Transverse colon (tissue), 4 donors: ENCODE results near the gene EFHB. TPM values are rescaled to one million over a fixed set of nuclear protein-coding genes. Genes with fewer than 3 reads are reported as not detected.

Source experiments
- DNase-seq: peaks from one replicate; pipeline ENCODE4 v3.0.0-alpha.2; 2019
- H3K27ac ChIP-seq, 4 donors: fragments of 200-600 bp; sonication (generic); 2 replicates each; pipeline ENCODE4 v1.5.1; 2016 to 2018; ENCODE audit warnings: inconsistent platforms in 4 of 4
- H3K27me3 ChIP-seq: fragments of 200-600 bp; sonication (generic); 2 replicates; pipeline ENCODE4 v1.5.1; 2017; ENCODE audit warnings: inconsistent platforms
- H3K36me3 ChIP-seq, 4 donors: fragments of 200-600 bp; sonication (generic); 2 replicates each; pipeline ENCODE4 v1.5.1; 2017 to 2019; ENCODE audit warnings: inconsistent platforms in 4 of 4
- H3K4me1 ChIP-seq, 4 donors: fragments of 200-600 bp; sonication (generic); 2 replicates each; pipeline ENCODE4 v1.5.1; 2017 to 2020; ENCODE audit warnings: inconsistent platforms in 4 of 4
- H3K4me3 ChIP-seq, 4 donors: fragments of 200-600 bp; sonication (generic); 1 replicate in 1 of 4; 2 replicates in 3 of 4; pipeline versions ENCODE4 v1.5.1 to v1.6.1; 2017 to 2019; ENCODE audit warnings: inconsistent platforms in 4 of 4
- H3K9me3 ChIP-seq, 2 donors: fragments of 200-600 bp; sonication (generic); 2 replicates each; pipeline ENCODE4 v1.5.1; 2017 to 2019; ENCODE audit warnings: inconsistent platforms in 2 of 2
- EP300 ChIP-seq: sonication (generic); formaldehyde crosslinking; IDR thresholded peaks from one replicate; pipeline ENCODE4 v1.6.1; 2017; ENCODE audit warnings: antibody characterized with exemption, low read depth
- POLR2A ChIP-seq: fragments of 450-650 bp; IDR thresholded peaks from one replicate; pipeline ENCODE4 v1.6.1; 2016; ENCODE audit warnings: antibody characterized with exemption, mild to moderate bottlenecking, moderate library complexity
- POLR2AphosphoS5 ChIP-seq, 3 donors: sonication (generic); formaldehyde crosslinking; IDR thresholded peaks; one replicate each; pipeline ENCODE4 v1.6.1; 2016; ENCODE audit warnings: antibody characterized with exemption in 3 of 3
- WGBS, 2 donors: methylation state at CpG; one replicate each; pipeline ENCODE4 v1.1.5; 2018; ENCODE audit warnings: low coverage in 1 of 2; 5-methylcytosine and 5-hydroxymethylcytosine counted together
- in situ Hi-C, 4 donors: fragments of 200-750 bp; cut with MboI; loops; one replicate each; pipeline versions ENCODE4 v1.15.0 to v1.15.1; 2017; ENCODE audit warnings: low sequenced_read_pairs in 3 of 4, low pct_ligation_motif_present in 1 of 4, low pct_unique_long_range_greater_than_20kb in 1 of 4
- intact Hi-C: fragments of 100-400 bp; cut with DNase I; formaldehyde crosslinking; loops from one replicate; pipeline ENCODE4 v1.15.1; 2023; ENCODE audit warnings: low total_unique reads
- total RNA-seq, 4 donors: library from RNA; depleted of rRNA; stranded (reverse); fragments of >200 nt; gene quantifications; one replicate each; pipeline ENCODE4 v1.1.0, GENCODE V29; 2016
- TF ChIP-seq, protein P1 (sequence below), 5 experiments: fragments of 200-600 bp in 3 of 5; fragments of 450-650 bp in 2 of 5; sonication (generic) in 3 of 5; IDR thresholded peaks; 1 replicate in 2 of 5; 2 replicates in 3 of 5; pipeline ENCODE4 v1.5.1; 2016 to 2017; ENCODE audit warnings: antibody characterized with exemption in 5 of 5, inconsistent platforms in 3 of 5, mild to moderate bottlenecking in 2 of 5, moderate library complexity in 1 of 5

EFHB gene
- total RNA-seq, 4 donors from 2014 or later = 0.64 to 0.68 TPM; not detected in 2

DNA sequence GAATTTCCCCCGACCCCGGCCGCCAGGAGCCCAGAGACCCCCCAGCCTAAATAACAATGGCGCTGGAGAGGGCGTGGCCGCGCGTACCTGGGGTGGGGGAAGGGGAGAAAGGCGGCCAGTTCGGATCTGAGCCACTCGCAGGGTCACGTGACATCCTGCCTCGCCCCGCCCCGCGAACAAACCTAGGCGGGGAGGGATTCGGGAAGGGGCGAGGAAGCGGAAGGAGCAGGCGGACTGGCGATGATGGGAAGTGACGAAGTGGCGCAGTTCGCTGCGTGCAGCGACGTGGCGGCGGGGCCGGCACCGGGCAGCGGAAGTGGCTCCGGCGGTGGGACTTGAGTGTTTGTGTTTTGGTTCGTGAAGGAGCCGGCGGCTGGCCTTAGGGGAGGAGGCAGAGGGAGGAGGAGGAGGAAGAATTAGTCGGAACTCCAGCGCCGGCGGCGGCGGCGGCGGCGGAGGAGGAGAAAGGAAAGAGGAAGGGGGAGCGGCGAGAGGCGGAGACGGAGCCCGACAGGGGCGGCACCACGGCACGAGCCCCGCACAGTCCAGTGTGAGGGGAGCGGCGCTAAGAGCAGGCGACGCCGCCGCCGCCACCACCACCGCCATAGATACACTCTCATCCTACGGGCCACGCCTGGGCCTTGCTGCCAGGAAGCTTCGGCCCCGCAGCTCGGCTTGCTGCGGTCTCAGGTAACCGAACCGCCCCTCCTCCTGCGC is 13.0 kb upstream of the EFHB start, which contains the start of gene RAB5A:
Gene RAB5A (plus strand): TSS at position 266 of the 717 bp plus-strand sequence. CDS start 3,802 bp downstream, outside the sequence.
- peak; percentile 99 for DNase-seq
- 0 to 1% methylated on average over 37 to 63 of the region's 73 CpGs for WGBS, 2 donors
- H3K27ac ChIP-seq = peak within 1 kb of the TSS; percentile 97 to 100 (median 100)
- intact Hi-C loops (loop anchor here (2.0 to 5.0 kb wide), 2 partner anchors 58 to 100 kb away; no protein-coding TSS in a partner anchor), in situ Hi-C loops (loop anchor here in 2 of 4 donors (5.0 to 25.0 kb wide), 4 partner anchors 52 to 240 kb away; partner anchors contain the start of genes KAT2B (in 1 of the 2) and SGO1 (in 1 of the 2))
- peak within 1 kb of the TSS; percentile 91 to 100 (median 98) for H3K4me3 ChIP-seq
- peaks cover 10 to 30% (median 19%) of the 10 kb centered on the region in 4 donors for H3K4me1 ChIP-seq
- no peaks in the 10 kb centered on the region for H3K27me3 ChIP-seq
- H3K9me3 ChIP-seq = no peaks in the 10 kb centered on the region
- TF ChIP-seq EP300 (peak; percentile 81), POLR2A (peak; percentile 95), POLR2AphosphoS5 (IDR thresholded peaks at IDR 0.05) (peak; percentile 92 to 95 (median 95))
- TF ChIP-seq, protein P1, sequence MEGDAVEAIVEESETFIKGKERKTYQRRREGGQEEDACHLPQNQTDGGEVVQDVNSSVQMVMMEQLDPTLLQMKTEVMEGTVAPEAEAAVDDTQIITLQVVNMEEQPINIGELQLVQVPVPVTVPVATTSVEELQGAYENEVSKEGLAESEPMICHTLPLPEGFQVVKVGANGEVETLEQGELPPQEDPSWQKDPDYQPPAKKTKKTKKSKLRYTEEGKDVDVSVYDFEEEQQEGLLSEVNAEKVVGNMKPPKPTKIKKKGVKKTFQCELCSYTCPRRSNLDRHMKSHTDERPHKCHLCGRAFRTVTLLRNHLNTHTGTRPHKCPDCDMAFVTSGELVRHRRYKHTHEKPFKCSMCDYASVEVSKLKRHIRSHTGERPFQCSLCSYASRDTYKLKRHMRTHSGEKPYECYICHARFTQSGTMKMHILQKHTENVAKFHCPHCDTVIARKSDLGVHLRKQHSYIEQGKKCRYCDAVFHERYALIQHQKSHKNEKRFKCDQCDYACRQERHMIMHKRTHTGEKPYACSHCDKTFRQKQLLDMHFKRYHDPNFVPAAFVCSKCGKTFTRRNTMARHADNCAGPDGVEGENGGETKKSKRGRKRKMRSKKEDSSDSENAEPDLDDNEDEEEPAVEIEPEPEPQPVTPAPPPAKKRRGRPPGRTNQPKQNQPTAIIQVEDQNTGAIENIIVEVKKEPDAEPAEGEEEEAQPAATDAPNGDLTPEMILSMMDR (IDR thresholded peaks at IDR 0.05) = no peak
- H3K36me3 ChIP-seq = peaks cover 0 to 8% (median 3%) of the 10 kb centered on the region in 4 donors

DNA sequence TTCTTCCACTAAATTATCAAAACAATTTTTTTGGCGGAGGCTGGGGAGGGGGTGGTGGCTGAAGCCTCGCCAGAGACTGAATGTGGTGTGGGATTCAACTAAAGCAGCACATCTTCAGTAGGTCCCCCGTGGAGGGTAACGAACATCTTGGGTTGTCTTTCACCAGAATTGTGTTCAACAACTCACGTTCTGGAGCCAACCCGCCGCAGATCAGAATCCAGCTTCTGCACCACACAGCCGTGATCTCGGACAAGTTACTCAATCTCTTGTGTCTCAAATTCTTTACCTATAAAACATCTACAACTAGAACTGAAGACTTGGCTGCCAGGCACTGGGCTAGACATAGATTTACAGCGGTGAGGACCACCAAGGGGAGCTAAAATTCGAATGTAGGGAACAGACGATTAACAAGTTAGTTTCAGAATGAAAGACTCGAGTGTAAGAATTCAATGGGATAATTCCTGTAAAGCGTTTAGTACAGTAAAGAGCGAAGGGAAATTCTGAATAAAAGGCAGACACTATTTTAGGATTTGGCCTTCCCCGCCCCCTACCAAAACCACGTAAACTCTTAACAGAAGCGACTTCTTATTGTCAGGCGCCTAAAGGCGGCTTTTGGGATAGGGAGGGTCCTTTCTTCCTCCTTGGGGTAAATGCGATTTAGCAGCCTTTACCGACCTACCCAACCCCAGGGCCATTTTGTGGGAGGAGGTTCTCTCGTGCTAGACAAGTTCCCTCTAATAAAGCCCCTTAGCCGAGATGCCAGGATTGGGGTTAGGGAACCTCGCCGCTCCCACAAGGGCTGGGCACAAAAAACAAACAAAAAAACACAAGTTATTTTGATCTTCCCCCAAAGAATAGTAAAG is 12.2 kb upstream of the EFHB start:
- 17 to 24% methylated on average over 7 to 26 of the region's 26 CpGs for WGBS, 2 donors
- Histone ChIP-seq H3K4me3 (peak overlapping the region; percentile 63 to 100 (median 95)), H3K27ac (peak overlapping the region; percentile 97 to 100 (median 100)), H3K36me3 (peaks cover 0 to 3% (median under 1%) of the 10 kb centered on the region in 4 donors), H3K4me1 (peaks cover 10 to 27% (median 19%) of the 10 kb centered on the region in 4 donors), H3K27me3 (no peaks in the 10 kb centered on the region), H3K9me3 (no peaks in the 10 kb centered on the region)
- TF ChIP-seq POLR2AphosphoS5 (IDR thresholded peaks at IDR 0.05) (no peak), POLR2A (no peak), EP300 (no peak)
- TF ChIP-seq, protein P1 (IDR thresholded peaks at IDR 0.05) = no peak
- intact Hi-C loops = loop anchor here (2.0 to 5.0 kb wide), 2 partner anchors 59 to 101 kb away; no protein-coding TSS in a partner anchor
- in situ Hi-C loops = loop anchor here in 2 of 4 donors (5.0 to 25.0 kb wide), 4 partner anchors 51 to 241 kb away; partner anchors contain the start of genes KAT2B (in 1 of the 2) and SGO1 (in 1 of the 2)
- peak; percentile 35 for DNase-seq

DNA sequence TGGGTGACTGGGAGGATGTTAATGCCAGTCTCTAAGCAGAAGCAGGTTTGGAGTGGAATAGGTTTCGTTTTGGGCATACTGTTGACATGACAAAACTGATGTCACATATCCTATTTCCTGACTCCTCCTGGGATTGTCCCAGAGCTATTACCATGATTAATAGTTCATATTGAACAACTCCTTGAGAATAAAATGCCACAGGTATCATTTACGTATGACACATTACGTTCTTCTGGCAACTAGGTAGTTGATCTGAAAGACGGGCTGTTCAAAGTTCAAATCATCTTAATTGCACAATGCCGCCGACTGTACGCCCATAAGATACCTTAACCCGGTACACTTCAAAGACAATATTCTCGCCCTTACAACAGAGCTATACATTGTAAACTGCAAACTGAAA is 11.5 kb upstream of the EFHB start:
- 55 to 66% methylated on average over 9 of the region's 9 CpGs for WGBS, 2 donors
- peak; percentile 64 for DNase-seq
- intact Hi-C loops = loop anchor here (5.0 kb wide), 1 partner anchor 102 kb away; no protein-coding TSS in a partner anchor
- in situ Hi-C loops = loop anchor here in 2 of 4 donors (5.0 to 25.0 kb wide), 4 partner anchors 51 to 242 kb away; partner anchors contain the start of genes KAT2B (in 1 of the 2) and SGO1 (in 1 of the 2)
- Histone ChIP-seq H3K9me3 (no peaks in the 10 kb centered on the region), H3K27ac (peak overlapping the region; percentile 97 to 100 (median 100)), H3K36me3 (peaks cover 0 to under 1% (median 0%) of the 10 kb centered on the region in 4 donors), H3K4me3 (peak overlapping the region in 3 of 4 donors; percentile 91 to 100 (median 99)), H3K4me1 (peaks cover 10 to 26% (median 19%) of the 10 kb centered on the region in 4 donors), H3K27me3 (no peaks in the 10 kb centered on the region)
- no peak for TF ChIP-seq EP300
- peak in 1 of 3 donors; percentile 62 for TF ChIP-seq POLR2AphosphoS5 (IDR thresholded peaks at IDR 0.05)

DNA sequence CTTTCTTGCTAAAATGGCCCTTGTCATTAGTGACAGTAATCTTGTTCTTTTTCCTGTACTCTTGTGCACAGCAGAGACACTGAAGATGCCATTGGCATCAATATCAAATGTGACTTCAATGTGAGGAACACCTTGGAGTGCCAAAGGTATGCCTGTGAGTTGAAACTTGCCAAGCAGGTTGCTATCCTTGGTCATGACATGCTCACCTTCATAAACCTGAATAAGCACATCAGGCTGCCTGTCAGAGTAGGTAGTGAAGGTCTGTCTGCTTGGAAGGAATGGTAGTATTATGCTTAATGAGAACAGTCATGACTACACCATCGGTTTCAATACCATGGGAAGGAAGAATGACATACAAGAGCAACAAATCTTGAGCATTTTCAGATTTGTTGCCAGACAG is 6.6 kb upstream of the EFHB start:
- TF ChIP-seq POLR2A = no peak
- TF ChIP-seq POLR2AphosphoS5 (IDR thresholded peaks at IDR 0.05) = no peak
- TF ChIP-seq EP300 = no peak
- TF ChIP-seq, protein P1 (IDR thresholded peaks at IDR 0.05) = no peak
- intact Hi-C loops = no loop called here
- H3K9me3 ChIP-seq = no peaks in the 10 kb centered on the region
- no peaks in the 10 kb centered on the region for H3K27me3 ChIP-seq
- no peak for DNase-seq
- in situ Hi-C loops = loop anchor here in 2 of 4 donors (10.0 to 25.0 kb wide), 3 partner anchors 46 to 247 kb away; partner anchors contain the start of genes KAT2B (in 1 of the 2) and SGO1 (in 1 of the 2)
- H3K4me3 ChIP-seq = no peak overlapping the region
- H3K4me1 ChIP-seq = peaks cover 0 to 4% (median 0%) of the 10 kb centered on the region in 4 donors
- H3K36me3 ChIP-seq = no peaks in the 10 kb centered on the region
- 80 to 92% methylated on average over 1 of the region's 1 CpG for WGBS, 2 donors
- H3K27ac ChIP-seq = no peak overlapping the region
